GM23338 (cell line): ENCODE data around the gene IL1RAPL2. TPM values are rescaled to one million over a fixed set of nuclear protein-coding genes. Genes with fewer than 3 reads are reported as not detected.
A peak's percentile ranks its signal among the peaks of the same experiment; 100 is the strongest.

Experiments used
- ATAC-seq: fragments of 200-7000 bp; cut with Tn5 transposase; 3 replicates; pipeline ENCODE4 v1.9.1; 2020
- DNase-seq: peaks from one replicate; pipeline ENCODE4 v3.0.0-alpha.2; 2015; ENCODE audit warnings: low spot score
- H2AFZ ChIP-seq: fragments of 200-600 bp; sonication (generic); 2 replicates; pipeline ENCODE4 v1.8.0; 2016; ENCODE audit warnings: antibody characterized with exemption, mild to moderate bottlenecking, moderate library complexity
- H3F3A ChIP-seq: fragments of 200-600 bp; sonication (generic); replicated peaks from 2 replicates; pipeline ENCODE4 v1.8.0; 2017; ENCODE audit warnings: antibody characterized with exemption, mixed run types, low read depth
- H3K27ac ChIP-seq: fragments of 200-600 bp; sonication (generic); 2 replicates; pipeline ENCODE4 v1.6.1; 2016; ENCODE audit warnings: low read depth
- H3K27me3 ChIP-seq: fragments of 200-600 bp; sonication (generic); 2 replicates; pipeline ENCODE4 v1.8.0; 2016; ENCODE audit warnings: mild to moderate bottlenecking, mixed run types, moderate library complexity; ENCODE audit not compliant: insufficient read depth
- H3K36me3 ChIP-seq: fragments of 200-600 bp; sonication (generic); 2 replicates; pipeline ENCODE4 v1.8.0; 2016; ENCODE audit warnings: mild to moderate bottlenecking; ENCODE audit not compliant: insufficient read depth
- H3K4me1 ChIP-seq: fragments of 200-600 bp; sonication (generic); 2 replicates; pipeline ENCODE4 v1.8.0; 2016; ENCODE audit warnings: mild to moderate bottlenecking, moderate library complexity; ENCODE audit not compliant: insufficient read depth
- H3K4me2 ChIP-seq: fragments of 200-600 bp; sonication (generic); 2 replicates; pipeline ENCODE4 v1.7.1; 2017; ENCODE audit warnings: mixed run types
- H3K4me3 ChIP-seq: fragments of 200-600 bp; sonication (generic); 2 replicates; pipeline ENCODE4 v1.6.1; 2016; ENCODE audit warnings: mixed run types
- H3K79me2 ChIP-seq: fragments of 200-600 bp; sonication (generic); replicated peaks from 2 replicates; pipeline ENCODE4 v1.8.0; 2017; ENCODE audit warnings: mild to moderate bottlenecking; ENCODE audit not compliant: insufficient read depth
- H3K9me2 ChIP-seq: fragments of 200-600 bp; sonication (generic); 2 replicates; pipeline ENCODE4 v1.8.0; 2017; ENCODE audit not compliant: insufficient read depth
- H4K20me1 ChIP-seq: fragments of 200-600 bp; sonication (generic); replicated peaks from 2 replicates; pipeline ENCODE4 v1.8.0; 2017; ENCODE audit warnings: mild to moderate bottlenecking; ENCODE audit not compliant: insufficient read depth
- H3K27ac Mint-ChIP-seq: 2 replicates; pipeline ENCODE4 v1.8.0; 2020; ENCODE audit warnings: inconsistent platforms, mild to moderate bottlenecking, moderate library complexity, mixed read lengths
- H3K27me3 Mint-ChIP-seq: 3 replicates; pipeline ENCODE4 v1.8.0; 2022; ENCODE audit warnings: low read depth, mild to moderate bottlenecking, moderate library complexity, mixed read lengths, inconsistent platforms; ENCODE audit not compliant: insufficient read depth, poor library complexity
- H3K36me3 Mint-ChIP-seq: 3 replicates; pipeline ENCODE4 v1.8.0; 2021; ENCODE audit warnings: low read depth, mild to moderate bottlenecking, inconsistent platforms, moderate library complexity, mixed read lengths
- H3K4me1 Mint-ChIP-seq: 3 replicates; pipeline ENCODE4 v1.8.0; 2020; ENCODE audit warnings: mild to moderate bottlenecking, inconsistent platforms, mixed read lengths
- H3K4me3 Mint-ChIP-seq: 3 replicates; pipeline ENCODE4 v1.8.0; 2021; ENCODE audit warnings: moderate library complexity, mild to moderate bottlenecking, inconsistent platforms, mixed read lengths
- H3K9me3 Mint-ChIP-seq: 3 replicates; pipeline ENCODE4 v1.8.0; 2020; ENCODE audit warnings: moderate library complexity, mild to moderate bottlenecking, inconsistent platforms, mixed read lengths
- CTCF ChIP-seq, 2 experiments: fragments of 200-600 bp in 1 of 2; sonication (generic) in 1 of 2; conservative IDR thresholded peaks; 2 replicates each; pipeline versions ENCODE4 v1.5.1 to v1.6.1; 2016 to 2017; ENCODE audit warnings: antibody characterized with exemption in 2 of 2, low read depth in 2 of 2, mild to moderate bottlenecking in 2 of 2, moderate library complexity in 1 of 2
- ETS1 ChIP-seq: IDR thresholded peaks from 2 replicates; pipeline ENCODE4 v1.6.1; 2016; ENCODE audit warnings: antibody characterized with exemption
- EZH2 ChIP-seq: fragments of 200-600 bp; sonication (generic); IDR thresholded peaks from one replicate; pipeline ENCODE4 v1.8.0; 2017; ENCODE audit warnings: antibody characterized with exemption, mild to moderate bottlenecking, low read depth; ENCODE audit not compliant: unreplicated experiment
- EZH2phosphoT487 ChIP-seq: fragments of 200-600 bp; sonication (generic); IDR thresholded peaks from one replicate; pipeline ENCODE4 v1.8.1; 2018; ENCODE audit warnings: antibody characterized with exemption; ENCODE audit not compliant: unreplicated experiment
- NANOG ChIP-seq: IDR thresholded peaks from 2 replicates; pipeline ENCODE4 v1.6.1; 2016; ENCODE audit warnings: antibody characterized with exemption, borderline replicate concordance
- REST ChIP-seq: IDR thresholded peaks from one replicate; pipeline ENCODE4 v1.6.1; 2018; ENCODE audit warnings: antibody characterized with exemption; ENCODE audit not compliant: unreplicated experiment
- STAT1 ChIP-seq: IDR thresholded peaks from one replicate; pipeline ENCODE4 v1.6.1; 2016; ENCODE audit warnings: antibody characterized with exemption; ENCODE audit not compliant: unreplicated experiment
- ZNF331 ChIP-seq: fragments of 250-450 bp; sonication (Bioruptor Pico); IDR thresholded peaks from 2 replicates; pipeline ENCODE4 v1.5.0; 2020; ENCODE audit warnings: low read depth, mild to moderate bottlenecking, moderate library complexity
- polyA plus RNA-seq: library from polyadenylated mRNA; unstranded; fragments of >200 nt; fragmentation: Nextera tagmentation; extraction: Ambion mirVana; gene quantifications from 2 replicates; pipeline ENCODE4 v1.2.1, GENCODE V29; 2016
- total RNA-seq: library from RNA; depleted of rRNA; stranded (reverse); fragments of >200 nt; shearing (Covaris generic); gene quantifications from 2 replicates; pipeline ENCODE4 v1.2.3, GENCODE V29; 2014
- TF ChIP-seq, protein P1 (sequence below): fragments of 250-450 bp; sonication (Bioruptor Pico); IDR thresholded peaks from 2 replicates; pipeline ENCODE4 v1.5.0; 2020; ENCODE audit warnings: mild to moderate bottlenecking, moderate library complexity

IL1RAPL2 gene
- total and polyA plus RNA-seq, 2 experiments from 2014 or later = 0.80 to 0.94 TPM

- TF ChIP-seq, protein P1, sequence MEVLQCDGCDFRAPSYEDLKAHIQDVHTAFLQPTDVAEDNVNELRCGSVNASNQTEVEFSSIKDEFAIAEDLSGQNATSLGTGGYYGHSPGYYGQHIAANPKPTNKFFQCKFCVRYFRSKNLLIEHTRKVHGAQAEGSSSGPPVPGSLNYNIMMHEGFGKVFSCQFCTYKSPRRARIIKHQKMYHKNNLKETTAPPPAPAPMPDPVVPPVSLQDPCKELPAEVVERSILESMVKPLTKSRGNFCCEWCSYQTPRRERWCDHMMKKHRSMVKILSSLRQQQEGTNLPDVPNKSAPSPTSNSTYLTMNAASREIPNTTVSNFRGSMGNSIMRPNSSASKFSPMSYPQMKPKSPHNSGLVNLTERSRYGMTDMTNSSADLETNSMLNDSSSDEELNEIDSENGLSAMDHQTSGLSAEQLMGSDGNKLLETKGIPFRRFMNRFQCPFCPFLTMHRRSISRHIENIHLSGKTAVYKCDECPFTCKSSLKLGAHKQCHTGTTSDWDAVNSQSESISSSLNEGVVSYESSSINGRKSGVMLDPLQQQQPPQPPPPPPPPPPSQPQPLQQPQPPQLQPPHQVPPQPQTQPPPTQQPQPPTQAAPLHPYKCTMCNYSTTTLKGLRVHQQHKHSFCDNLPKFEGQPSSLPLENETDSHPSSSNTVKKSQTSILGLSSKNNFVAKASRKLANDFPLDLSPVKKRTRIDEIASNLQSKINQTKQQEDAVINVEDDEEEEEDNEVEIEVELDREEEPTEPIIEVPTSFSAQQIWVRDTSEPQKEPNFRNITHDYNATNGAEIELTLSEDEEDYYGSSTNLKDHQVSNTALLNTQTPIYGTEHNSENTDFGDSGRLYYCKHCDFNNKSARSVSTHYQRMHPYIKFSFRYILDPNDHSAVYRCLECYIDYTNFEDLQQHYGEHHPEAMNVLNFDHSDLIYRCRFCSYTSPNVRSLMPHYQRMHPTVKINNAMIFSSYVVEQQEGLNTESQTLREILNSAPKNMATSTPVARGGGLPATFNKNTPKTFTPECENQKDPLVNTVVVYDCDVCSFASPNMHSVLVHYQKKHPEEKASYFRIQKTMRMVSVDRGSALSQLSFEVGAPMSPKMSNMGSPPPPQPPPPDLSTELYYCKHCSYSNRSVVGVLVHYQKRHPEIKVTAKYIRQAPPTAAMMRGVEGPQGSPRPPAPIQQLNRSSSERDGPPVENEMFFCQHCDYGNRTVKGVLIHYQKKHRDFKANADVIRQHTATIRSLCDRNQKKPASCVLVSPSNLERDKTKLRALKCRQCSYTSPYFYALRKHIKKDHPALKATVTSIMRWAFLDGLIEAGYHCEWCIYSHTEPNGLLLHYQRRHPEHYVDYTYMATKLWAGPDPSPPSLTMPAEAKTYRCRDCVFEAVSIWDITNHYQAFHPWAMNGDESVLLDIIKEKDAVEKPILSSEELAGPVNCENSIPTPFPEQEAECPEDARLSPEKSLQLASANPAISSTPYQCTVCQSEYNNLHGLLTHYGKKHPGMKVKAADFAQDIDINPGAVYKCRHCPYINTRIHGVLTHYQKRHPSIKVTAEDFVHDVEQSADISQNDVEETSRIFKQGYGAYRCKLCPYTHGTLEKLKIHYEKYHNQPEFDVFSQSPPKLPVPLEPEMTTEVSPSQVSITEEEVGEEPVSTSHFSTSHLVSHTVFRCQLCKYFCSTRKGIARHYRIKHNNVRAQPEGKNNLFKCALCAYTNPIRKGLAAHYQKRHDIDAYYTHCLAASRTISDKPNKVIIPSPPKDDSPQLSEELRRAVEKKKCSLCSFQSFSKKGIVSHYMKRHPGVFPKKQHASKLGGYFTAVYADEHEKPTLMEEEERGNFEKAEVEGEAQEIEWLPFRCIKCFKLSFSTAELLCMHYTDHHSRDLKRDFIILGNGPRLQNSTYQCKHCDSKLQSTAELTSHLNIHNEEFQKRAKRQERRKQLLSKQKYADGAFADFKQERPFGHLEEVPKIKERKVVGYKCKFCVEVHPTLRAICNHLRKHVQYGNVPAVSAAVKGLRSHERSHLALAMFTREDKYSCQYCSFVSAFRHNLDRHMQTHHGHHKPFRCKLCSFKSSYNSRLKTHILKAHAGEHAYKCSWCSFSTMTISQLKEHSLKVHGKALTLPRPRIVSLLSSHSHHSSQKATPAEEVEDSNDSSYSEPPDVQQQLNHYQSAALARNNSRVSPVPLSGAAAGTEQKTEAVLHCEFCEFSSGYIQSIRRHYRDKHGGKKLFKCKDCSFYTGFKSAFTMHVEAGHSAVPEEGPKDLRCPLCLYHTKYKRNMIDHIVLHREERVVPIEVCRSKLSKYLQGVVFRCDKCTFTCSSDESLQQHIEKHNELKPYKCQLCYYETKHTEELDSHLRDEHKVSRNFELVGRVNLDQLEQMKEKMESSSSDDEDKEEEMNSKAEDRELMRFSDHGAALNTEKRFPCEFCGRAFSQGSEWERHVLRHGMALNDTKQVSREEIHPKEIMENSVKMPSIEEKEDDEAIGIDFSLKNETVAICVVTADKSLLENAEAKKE = no peak
- TF ChIP-seq CTCF (conservative IDR thresholded peaks at IDR 0.05; ENCODE audit: low read depth in 2 of 2) (no peak), ETS1 (no peak), EZH2phosphoT487 (no peak), ZNF331 (CRISPR knock-in tag) (no peak), EZH2 (no peak)
Measured at GRCh38 chrX:105101378-105101777, 535.4 kb downstream of the IL1RAPL2 start (continued).

DNA sequence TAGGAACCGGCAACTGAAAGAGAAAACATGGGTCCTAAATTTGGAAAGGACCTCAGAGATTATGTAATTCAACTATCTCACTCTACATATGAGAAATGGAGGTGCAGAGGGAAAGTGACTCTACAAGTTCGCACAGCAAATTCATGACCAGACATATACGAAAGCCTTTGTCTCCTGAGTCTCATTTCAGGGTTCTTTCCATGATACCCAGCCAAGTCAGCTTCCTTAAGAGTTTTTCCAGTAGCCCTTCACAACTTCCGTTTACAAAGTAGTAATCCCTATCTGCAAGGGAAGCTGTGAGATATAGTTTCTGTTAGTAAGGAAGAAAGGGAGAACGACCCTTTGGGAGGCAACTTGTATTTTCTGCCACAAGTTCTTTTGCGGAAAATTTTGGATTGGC is 543.9 kb downstream of the IL1RAPL2 start:
- H3K9me3 Mint-ChIP-seq = peaks cover 3% of the 10 kb centered on the region; the same call in 1 of the 3 replicates
- Histone ChIP-seq H3K4me3 (no peak overlapping the region), H3K4me1 (no peaks in the 10 kb centered on the region), H3K27me3 (no peaks in the 10 kb centered on the region), H3K27ac (no peak overlapping the region), H4K20me1 (no peaks in the 10 kb centered on the region), H3K79me2 (no peaks in the 10 kb centered on the region), H3F3A (no peaks in the 10 kb centered on the region), H3K4me2 (0 out of 2 replicates have a peak overlapping the region, but pooled peaks have one; percentile 32), H2AFZ (no peak overlapping the region), H3K36me3 (no peaks in the 10 kb centered on the region), H3K9me2 (no peaks in the 10 kb centered on the region)
- no peak for DNase-seq
- ATAC-seq = no peak
- no peaks in the 10 kb centered on the region for H3K36me3 Mint-ChIP-seq
- no peak overlapping the region for H3K4me3 Mint-ChIP-seq
- H3K4me1 Mint-ChIP-seq = no peaks in the 10 kb centered on the region; the same call in 2 of the 3 replicates
- no peaks in the 10 kb centered on the region for H3K27me3 Mint-ChIP-seq
- H3K27ac Mint-ChIP-seq = no peak overlapping the region
- TF ChIP-seq EZH2 (no peak), REST (no peak), EZH2phosphoT487 (no peak), NANOG (no peak), STAT1 (no peak)
